Transverse colon (tissue), 3 donors: ENCODE results near the gene CCDC33.

ENCODE experiments used
- CTCF ChIP-seq, 5 experiments: fragments of 200-600 bp in 3 of 5; fragments of 450-650 bp in 2 of 5; sonication (generic) in 3 of 5; IDR thresholded peaks; 1 replicate in 2 of 5; 2 replicates in 3 of 5; pipeline ENCODE4 v1.5.1; 2016 to 2017; ENCODE audit warnings: antibody characterized with exemption in 5 of 5, inconsistent platforms in 3 of 5, mild to moderate bottlenecking in 2 of 5, moderate library complexity in 1 of 5
- POLR2A ChIP-seq: fragments of 450-650 bp; IDR thresholded peaks from one replicate; pipeline ENCODE4 v1.6.1; 2016; ENCODE audit warnings: antibody characterized with exemption, mild to moderate bottlenecking, moderate library complexity

GRCh38 chr15:74259821-74260607, 23.9 kb downstream of the CCDC33 start:
- no peak for TF ChIP-seq CTCF (IDR thresholded peaks at IDR 0.05)
- no peak for TF ChIP-seq POLR2A
